GM12892 (cell line): ENCODE results near the gene VMAC.
"Not testable (repeated sequence)": the region's sequence is repeated elsewhere in the genome, so short reads cannot be mapped to it uniquely, and the experiment has no call there.

Experiments
- DNase-seq: peaks from one replicate; pipeline ENCODE4 v3.0.0; 2011; ENCODE audit not compliant: insufficient read length
- FAIRE-seq: peaks from 2 replicates; lab custom pipeline; 2011; peaks lifted over from hg19 to GRCh38; lab: Jason Lieb, UNC
- POLR2A ChIP-seq: IDR thresholded peaks from 2 replicates; pipeline ENCODE4 v1.6.1; 2011; ENCODE audit warnings: low read depth, low read length, control low read depth
- POLR2AphosphoS5 ChIP-seq: IDR thresholded peaks from 2 replicates; pipeline ENCODE4 v1.6.1; 2011; ENCODE audit warnings: low read depth, low read length, control low read depth
- TAF1 ChIP-seq: IDR thresholded peaks from 2 replicates; pipeline ENCODE4 v1.6.1; 2011; ENCODE audit warnings: low read depth, mild to moderate bottlenecking, control low read depth, low read length, borderline replicate concordance

Gene VMAC

GRCh38 chr19:5873617-5874199 is 31.0 kb upstream of the VMAC start:
- no peak for FAIRE-seq
- TF ChIP-seq TAF1 = no peak

GRCh38 chr19:5874496-5874895 is 30.2 kb upstream of the VMAC start:
- DNase-seq = peak; percentile 3
- FAIRE-seq = not testable (repeated sequence)

More at GRCh38 chr19:5873617-5874199, 31.0 kb upstream of the VMAC start:
- peak; percentile 4 for DNase-seq

- TF ChIP-seq POLR2AphosphoS5 (no peak), TAF1 (no peak), POLR2A (no peak)
- peak; percentile 2 for DNase-seq
- no peak for FAIRE-seq
Measured at GRCh38 chr19:5877427-5877826, 27.2 kb upstream of the VMAC start.

GRCh38 chr19:5877882-5878281 is 26.8 kb upstream of the VMAC start:
- FAIRE-seq = no peak
- DNase-seq = no peak
- no peak for TF ChIP-seq TAF1
- TF ChIP-seq POLR2AphosphoS5 = no peak
- TF ChIP-seq POLR2A = no peak

- DNase-seq (no peak), FAIRE-seq (no peak)
- no peak for TF ChIP-seq TAF1
Measured at GRCh38 chr19:5880196-5880595, 24.5 kb upstream of the VMAC start.

- FAIRE-seq (no peak), DNase-seq (no peak)
- TF ChIP-seq TAF1 (no peak), POLR2AphosphoS5 (no peak), POLR2A (no peak)
Measured at GRCh38 chr19:5880604-5881078, 24.0 kb upstream of the VMAC start.

GRCh38 chr19:5881543-5882299 is 23.0 kb upstream of the VMAC start:
- FAIRE-seq (no peak), DNase-seq (no peak)

GRCh38 chr19:5882421-5882968 is 22.2 kb upstream of the VMAC start:
- DNase-seq (no peak), FAIRE-seq (no peak)
- no peak for TF ChIP-seq POLR2AphosphoS5

More at GRCh38 chr19:5881543-5882299, 23.0 kb upstream of the VMAC start:
- TF ChIP-seq POLR2A (no peak), TAF1 (no peak), POLR2AphosphoS5 (no peak)

GRCh38 chr19:5883157-5883873 is 21.4 kb upstream of the VMAC start:
- not testable (repeated sequence) for FAIRE-seq, DNase-seq

GRCh38 chr19:5884065-5884811 is 20.4 kb upstream of the VMAC start:
- DNase-seq, FAIRE-seq: not testable (repeated sequence)

GRCh38 chr19:5889288-5889971 is 15.2 kb upstream of the VMAC start:
- DNase-seq = no peak
- no peak for TF ChIP-seq POLR2A
- TF ChIP-seq POLR2AphosphoS5 = no peak
- TF ChIP-seq TAF1 = no peak
- no peak for FAIRE-seq
